Uterus (tissue), 2 donors: ENCODE data around the gene ZMYND19.

ENCODE experiments used
- POLR2A ChIP-seq, 2 donors: fragments of 450-650 bp; IDR thresholded peaks; one replicate each; pipeline ENCODE4 v1.6.1; 2016; ENCODE audit warnings: antibody characterized with exemption in 2 of 2, mild to moderate bottlenecking in 1 of 2, moderate library complexity in 1 of 2
- TF ChIP-seq, protein P1 (sequence below), 4 experiments: fragments of 200-600 bp in 2 of 4; fragments of 450-650 bp in 2 of 4; sonication (generic) in 2 of 4; IDR thresholded peaks; one replicate each; pipeline ENCODE4 v1.5.1; 2016 to 2019; ENCODE audit warnings: antibody characterized with exemption in 4 of 4, mild to moderate bottlenecking in 2 of 4, moderate library complexity in 1 of 4

DNA sequence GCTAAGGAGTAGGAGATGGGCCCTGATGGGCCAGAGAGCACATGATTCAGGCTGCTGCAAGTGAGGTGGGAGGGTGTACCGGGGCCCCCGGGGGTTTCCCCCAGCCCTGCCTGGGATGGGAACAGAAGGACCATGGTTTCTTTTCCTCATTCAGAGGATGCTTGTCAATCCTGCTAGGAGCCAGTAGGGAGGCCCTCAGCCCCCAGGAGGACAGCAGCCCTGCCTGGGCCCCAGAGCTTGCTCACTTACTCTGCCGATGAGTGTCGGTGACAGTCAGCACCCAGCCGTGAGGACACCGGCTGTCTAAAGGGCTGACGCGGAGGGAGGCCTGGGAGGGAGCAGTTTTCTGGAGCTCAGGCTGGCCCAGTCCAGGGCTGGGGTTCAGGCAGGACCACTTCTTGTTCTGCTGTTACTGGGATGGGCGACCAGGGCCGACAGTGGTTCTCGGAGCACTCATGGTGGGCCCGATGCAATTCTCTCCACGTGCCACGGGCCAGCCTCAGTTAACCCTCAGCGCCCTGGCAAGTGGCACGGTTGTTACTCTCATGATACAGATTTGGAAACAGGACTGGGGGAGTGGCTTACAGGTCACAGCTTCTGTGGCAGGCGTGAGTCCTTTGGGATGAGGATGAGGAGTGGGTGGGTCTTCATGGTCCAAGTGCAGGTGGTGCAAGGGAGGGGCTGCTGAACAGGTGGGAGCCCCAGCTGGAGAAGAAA, 17.0 kb upstream of the ZMYND19 start:
- TF ChIP-seq, protein P1, sequence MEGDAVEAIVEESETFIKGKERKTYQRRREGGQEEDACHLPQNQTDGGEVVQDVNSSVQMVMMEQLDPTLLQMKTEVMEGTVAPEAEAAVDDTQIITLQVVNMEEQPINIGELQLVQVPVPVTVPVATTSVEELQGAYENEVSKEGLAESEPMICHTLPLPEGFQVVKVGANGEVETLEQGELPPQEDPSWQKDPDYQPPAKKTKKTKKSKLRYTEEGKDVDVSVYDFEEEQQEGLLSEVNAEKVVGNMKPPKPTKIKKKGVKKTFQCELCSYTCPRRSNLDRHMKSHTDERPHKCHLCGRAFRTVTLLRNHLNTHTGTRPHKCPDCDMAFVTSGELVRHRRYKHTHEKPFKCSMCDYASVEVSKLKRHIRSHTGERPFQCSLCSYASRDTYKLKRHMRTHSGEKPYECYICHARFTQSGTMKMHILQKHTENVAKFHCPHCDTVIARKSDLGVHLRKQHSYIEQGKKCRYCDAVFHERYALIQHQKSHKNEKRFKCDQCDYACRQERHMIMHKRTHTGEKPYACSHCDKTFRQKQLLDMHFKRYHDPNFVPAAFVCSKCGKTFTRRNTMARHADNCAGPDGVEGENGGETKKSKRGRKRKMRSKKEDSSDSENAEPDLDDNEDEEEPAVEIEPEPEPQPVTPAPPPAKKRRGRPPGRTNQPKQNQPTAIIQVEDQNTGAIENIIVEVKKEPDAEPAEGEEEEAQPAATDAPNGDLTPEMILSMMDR (IDR thresholded peaks at IDR 0.05), result no peak
- TF ChIP-seq POLR2A (IDR thresholded peaks at IDR 0.05), result no peak
